Measurements from ENCODE around the gene RNF31.

DNA sequence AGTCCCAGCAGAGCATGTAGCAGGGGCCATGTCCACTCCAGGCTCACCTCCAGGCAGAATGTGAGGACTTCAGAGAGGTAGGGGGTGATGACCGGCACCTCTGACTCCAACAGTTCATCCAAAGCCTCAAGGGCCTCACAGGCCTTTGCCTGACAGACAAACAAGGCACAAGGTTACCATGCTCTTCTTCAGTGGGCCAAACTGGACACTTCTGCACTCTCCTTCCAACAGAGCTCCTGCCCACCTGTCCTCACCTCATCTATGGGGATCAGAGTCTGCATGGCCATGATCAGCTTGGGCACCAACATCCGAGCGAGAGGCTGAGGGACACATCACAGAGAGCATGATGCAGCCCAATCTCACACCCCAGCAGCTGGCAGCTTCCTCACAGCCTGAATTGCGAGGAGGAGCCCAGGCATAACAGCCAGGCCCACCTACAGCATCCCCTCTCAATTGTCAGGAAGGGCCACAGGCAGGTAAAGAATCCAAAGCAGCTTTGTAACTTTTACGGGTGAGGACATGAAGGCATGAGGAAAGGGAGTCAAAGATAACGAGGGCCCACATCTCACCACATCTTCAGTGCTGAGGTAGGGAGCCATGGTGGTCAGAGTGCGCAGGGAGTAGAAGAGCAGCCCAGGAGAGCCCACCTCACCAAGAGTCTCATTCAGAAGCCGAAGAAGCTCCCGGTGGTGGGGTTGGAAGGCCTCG is 39.7 kb downstream of the RNF31 start:
- TF ChIP-seq GATA2 (IDR thresholded peaks at IDR 0.05; ENCODE audit: low read depth, low read length) (no peak), GATA3 (IDR thresholded peaks at IDR 0.05; ENCODE audit: low read depth, low read length) (no peak)

Data from SH-SY5Y (cell line).